Fibroblast of lung (primary cell): Measurements from ENCODE around the gene KLHL7. TPM values are rescaled to one million over a fixed set of nuclear protein-coding genes. Genes with fewer than 3 reads are reported as not detected.

Experiments
- DNase-seq, 2 donors: peaks; one replicate each; pipeline versions ENCODE4 v3.0.0 to v3.0.0-alpha.2; 2010; ENCODE audit warnings: low read depth in 2 of 2
- H2AFZ ChIP-seq: 2 replicates; pipeline ENCODE4 v1.5.1; 2012; ENCODE audit warnings: low read length, control low read depth, inconsistent platforms
- H3K27ac ChIP-seq: 2 replicates; pipeline ENCODE4 v1.5.1; 2011; ENCODE audit warnings: low read length, control low read depth; ENCODE audit not compliant: insufficient read depth
- H3K27me3 ChIP-seq: 2 replicates; pipeline ENCODE4 v1.5.1; 2011; ENCODE audit warnings: mild to moderate bottlenecking, low read length; ENCODE audit not compliant: control insufficient read depth, insufficient read depth
- H3K36me3 ChIP-seq: 2 replicates; pipeline ENCODE4 v1.5.1; 2011; ENCODE audit warnings: low read length; ENCODE audit not compliant: control insufficient read depth, insufficient read depth
- H3K4me1 ChIP-seq: 2 replicates; pipeline ENCODE4 v1.5.1; 2011; ENCODE audit warnings: low read length; ENCODE audit not compliant: control insufficient read depth, insufficient read depth; ENCODE audit errors: extremely low read depth
- H3K4me2 ChIP-seq: 2 replicates; pipeline ENCODE4 v1.5.1; 2011; ENCODE audit warnings: low read length, control low read depth; ENCODE audit not compliant: insufficient read depth; ENCODE audit errors: extremely low read depth
- H3K4me3 ChIP-seq, 4 experiments: fragments of 200-600 bp in 1 of 4; sonication (generic) in 1 of 4; replicated peaks in 1 of 4; 2 replicates each; pipeline ENCODE4 v1.5.1; 2011 to 2016; ENCODE audit warnings: low read length in 4 of 4, low read depth in 3 of 4, mild to moderate bottlenecking in 3 of 4, control low read depth in 2 of 4, inconsistent platforms in 1 of 4, mixed read lengths in 1 of 4; ENCODE audit not compliant: insufficient read depth in 1 of 4; ENCODE audit errors: control extremely low read depth in 1 of 4
- H3K79me2 ChIP-seq: 2 replicates; pipeline ENCODE4 v1.5.1; 2012; ENCODE audit warnings: mild to moderate bottlenecking, low read length, inconsistent platforms; ENCODE audit not compliant: control insufficient read depth, insufficient read depth
- H3K9ac ChIP-seq: 2 replicates; pipeline ENCODE4 v1.5.1; 2011; ENCODE audit warnings: mild to moderate bottlenecking, low read length, control low read depth; ENCODE audit not compliant: insufficient read depth
- H3K9me3 ChIP-seq: 2 replicates; pipeline ENCODE4 v1.5.1; 2012; ENCODE audit warnings: low read depth, low read length; ENCODE audit not compliant: control insufficient read depth, insufficient read depth
- H4K20me1 ChIP-seq: 2 replicates; pipeline ENCODE4 v1.5.1; 2011; ENCODE audit warnings: low read length; ENCODE audit not compliant: control insufficient read depth, insufficient read depth; ENCODE audit errors: extremely low read depth
- EZH2 ChIP-seq: IDR thresholded peaks from 2 replicates; pipeline ENCODE4 v1.5.1; 2012; ENCODE audit warnings: low read length, control low read depth, mild to moderate bottlenecking; ENCODE audit errors: missing control alignments
- polyA plus RNA-seq, 2 donors: library from polyadenylated mRNA; depleted of rRNA in 1 of 2; stranded (reverse) in 1 of 2; unstranded in 1 of 2; fragments of >200 nt; gene quantifications; 2 replicates each; pipeline ENCODE4 v1.2.1, GENCODE V29; 2011 to 2012; ENCODE audit warnings: missing spikeins in 1 of 2
- total RNA-seq: library from RNA; depleted of rRNA; stranded (reverse); fragments of >200 nt; gene quantifications from 2 replicates; pipeline ENCODE4 v1.2.1, GENCODE V29; 2014
- TF ChIP-seq, protein P1 (sequence below), 2 donors: IDR thresholded peaks in 1 of 2; conservative IDR thresholded peaks in 1 of 2; 1 replicate in 1 of 2; 2 replicates in 1 of 2; pipeline ENCODE4 v1.5.1; 2011 to 2012; ENCODE audit warnings: low read length in 2 of 2, control low read depth in 1 of 2, inconsistent platforms in 1 of 2, low read depth in 1 of 2, mild to moderate bottlenecking in 1 of 2

KLHL7 gene
- total and polyA plus RNA-seq, 2 donors (not counting 1 experiment from before 2014, with no cell fraction given): 23.5 to 44.5 TPM

DNA sequence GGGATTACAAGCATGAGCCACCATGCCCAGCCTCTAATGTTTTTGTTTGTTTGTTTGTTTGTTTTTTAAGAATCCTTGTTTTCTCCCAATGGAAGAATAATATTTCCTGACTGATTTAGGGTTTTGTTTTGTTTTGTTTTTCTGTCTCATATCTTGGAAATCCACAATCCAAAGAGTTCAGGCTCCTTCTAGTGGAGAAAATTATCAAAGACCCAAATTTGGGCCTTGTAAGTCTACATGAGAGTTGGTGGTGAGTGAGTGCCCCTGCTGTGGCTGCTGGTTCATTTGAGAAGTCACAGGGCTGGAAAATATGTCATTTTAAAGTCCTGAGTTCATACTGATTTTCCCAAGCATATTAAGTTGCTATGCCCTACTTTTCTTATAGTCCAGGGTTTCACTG, 33.5 kb upstream of the KLHL7 start:
- Histone ChIP-seq H3K4me1 (no peaks in the 10 kb centered on the region), H3K9me3 (no peaks in the 10 kb centered on the region), H3K79me2 (no peaks in the 10 kb centered on the region), H3K4me3 (no peak overlapping the region), H3K4me2 (no peak overlapping the region), H3K27ac (no peak overlapping the region), H3K27me3 (no peaks in the 10 kb centered on the region), H3K36me3 (no peaks in the 10 kb centered on the region), H4K20me1 (no peaks in the 10 kb centered on the region), H2AFZ (no peak overlapping the region), H3K9ac (no peak overlapping the region)
- TF ChIP-seq EZH2: no peak
- TF ChIP-seq, protein P1, sequence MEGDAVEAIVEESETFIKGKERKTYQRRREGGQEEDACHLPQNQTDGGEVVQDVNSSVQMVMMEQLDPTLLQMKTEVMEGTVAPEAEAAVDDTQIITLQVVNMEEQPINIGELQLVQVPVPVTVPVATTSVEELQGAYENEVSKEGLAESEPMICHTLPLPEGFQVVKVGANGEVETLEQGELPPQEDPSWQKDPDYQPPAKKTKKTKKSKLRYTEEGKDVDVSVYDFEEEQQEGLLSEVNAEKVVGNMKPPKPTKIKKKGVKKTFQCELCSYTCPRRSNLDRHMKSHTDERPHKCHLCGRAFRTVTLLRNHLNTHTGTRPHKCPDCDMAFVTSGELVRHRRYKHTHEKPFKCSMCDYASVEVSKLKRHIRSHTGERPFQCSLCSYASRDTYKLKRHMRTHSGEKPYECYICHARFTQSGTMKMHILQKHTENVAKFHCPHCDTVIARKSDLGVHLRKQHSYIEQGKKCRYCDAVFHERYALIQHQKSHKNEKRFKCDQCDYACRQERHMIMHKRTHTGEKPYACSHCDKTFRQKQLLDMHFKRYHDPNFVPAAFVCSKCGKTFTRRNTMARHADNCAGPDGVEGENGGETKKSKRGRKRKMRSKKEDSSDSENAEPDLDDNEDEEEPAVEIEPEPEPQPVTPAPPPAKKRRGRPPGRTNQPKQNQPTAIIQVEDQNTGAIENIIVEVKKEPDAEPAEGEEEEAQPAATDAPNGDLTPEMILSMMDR (conservative IDR thresholded peaks at IDR 0.05 in 1 of 2, IDR thresholded peaks at IDR 0.05 in 1 of 2; ENCODE audit: low read depth in 1 of 2, low read length in 2 of 2): peak; percentile 40 to 45
- peak; percentile 13 to 55 for DNase-seq

DNA sequence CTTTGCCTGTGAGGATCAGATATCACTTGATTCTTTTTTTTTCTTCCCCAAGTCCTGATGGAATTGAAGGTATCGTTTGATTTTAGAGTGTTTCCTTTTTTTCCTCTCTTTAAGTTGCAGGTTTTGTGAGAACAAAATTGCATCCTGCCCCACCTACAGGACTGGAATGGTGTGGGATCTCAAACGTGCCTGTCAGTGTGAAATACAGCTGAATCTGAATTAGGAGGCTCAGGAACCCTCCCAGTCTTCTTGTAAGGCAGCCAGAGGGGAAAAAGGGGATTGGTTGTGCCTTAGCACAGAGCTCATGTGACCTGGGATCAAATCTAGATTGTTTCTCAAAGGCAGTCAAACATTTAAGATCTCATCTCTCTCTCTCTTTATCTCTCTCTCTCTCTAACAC, 32.7 kb upstream of the KLHL7 start:
- no peak for DNase-seq
- Histone ChIP-seq H3K36me3 (no peaks in the 10 kb centered on the region), H2AFZ (no peak overlapping the region), H3K4me2 (no peak overlapping the region), H3K4me1 (no peaks in the 10 kb centered on the region), H3K79me2 (no peaks in the 10 kb centered on the region), H3K27ac (no peak overlapping the region), H3K27me3 (no peaks in the 10 kb centered on the region), H3K9me3 (no peaks in the 10 kb centered on the region), H4K20me1 (no peaks in the 10 kb centered on the region), H3K9ac (no peak overlapping the region), H3K4me3 (no peak overlapping the region)
- TF ChIP-seq, protein P1 (conservative IDR thresholded peaks at IDR 0.05 in 1 of 2, IDR thresholded peaks at IDR 0.05 in 1 of 2; ENCODE audit: low read depth in 1 of 2, low read length in 2 of 2): no peak
- TF ChIP-seq EZH2: no peak

DNA sequence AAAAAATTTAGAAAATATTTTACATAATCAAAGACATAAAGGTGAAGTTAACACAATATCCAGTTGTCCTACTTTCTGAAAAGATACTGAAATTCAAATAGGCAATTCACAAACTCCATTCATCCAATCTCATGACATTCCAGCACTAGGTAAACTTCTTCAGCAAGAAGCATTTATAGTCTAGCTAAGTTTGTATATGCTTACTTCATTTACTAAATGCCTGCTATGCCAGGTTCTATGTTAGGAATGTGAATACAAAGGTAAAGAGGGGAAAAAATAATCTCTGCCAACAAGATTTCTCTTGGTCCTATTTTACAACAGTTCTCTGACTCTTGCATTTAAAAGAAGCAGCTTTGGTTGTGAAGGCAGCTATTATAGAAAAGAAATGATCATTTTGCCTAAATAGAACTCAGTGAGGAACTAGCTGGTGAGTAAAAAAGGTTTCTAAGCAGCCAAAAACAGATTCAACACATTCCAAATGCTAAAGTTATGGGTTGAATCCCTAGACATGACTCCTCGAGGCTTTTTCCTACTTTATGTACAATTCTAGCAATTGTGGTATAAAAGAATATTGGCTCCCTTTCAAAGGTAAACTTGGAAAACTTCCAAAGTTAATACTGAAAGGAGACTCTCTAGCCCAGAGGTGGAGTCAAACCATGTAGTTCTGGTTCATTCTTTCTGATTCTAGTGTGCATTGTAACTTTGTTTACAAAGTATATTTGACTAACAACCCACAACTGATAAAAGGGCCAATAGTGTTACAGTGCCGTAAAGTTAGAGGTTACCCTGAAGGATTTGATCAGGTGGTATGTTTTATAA, 30.9 kb upstream of the KLHL7 start:
- no peaks in the 10 kb centered on the region for H3K27me3 ChIP-seq
- no peaks in the 10 kb centered on the region for H3K79me2 ChIP-seq
- TF ChIP-seq, protein P1 (conservative IDR thresholded peaks at IDR 0.05 in 1 of 2, IDR thresholded peaks at IDR 0.05 in 1 of 2; ENCODE audit: low read depth in 1 of 2, low read length in 2 of 2): no peak
- TF ChIP-seq EZH2: no peak
- no peak overlapping the region for H3K4me2 ChIP-seq
- no peaks in the 10 kb centered on the region for H4K20me1 ChIP-seq
- H3K9me3 ChIP-seq: no peaks in the 10 kb centered on the region
- H3K36me3 ChIP-seq: no peaks in the 10 kb centered on the region
- no peak overlapping the region for H3K4me3 ChIP-seq
- H2AFZ ChIP-seq: no peak overlapping the region
- no peaks in the 10 kb centered on the region for H3K4me1 ChIP-seq
- H3K9ac ChIP-seq: no peak overlapping the region
- DNase-seq: peak in 1 of 2 donors; percentile 36
- H3K27ac ChIP-seq: no peak overlapping the region
